Erythroblast (primary cell): ENCODE data around the gene USP17L29.
"Not testable (repeated sequence)": the region's sequence is repeated elsewhere in the genome, so short reads cannot be mapped to it uniquely, and the experiment has no call there.

Experiments
- GATA1 ChIP-seq: IDR thresholded peaks from 2 replicates; pipeline ENCODE4 v1.6.1; 2011; ENCODE audit warnings: low read depth, mild to moderate bottlenecking, control low read depth, low read length, moderate library complexity
- POLR2A ChIP-seq: IDR thresholded peaks from 2 replicates; pipeline ENCODE4 v1.6.1; 2011; ENCODE audit warnings: mild to moderate bottlenecking, low read length

DNA sequence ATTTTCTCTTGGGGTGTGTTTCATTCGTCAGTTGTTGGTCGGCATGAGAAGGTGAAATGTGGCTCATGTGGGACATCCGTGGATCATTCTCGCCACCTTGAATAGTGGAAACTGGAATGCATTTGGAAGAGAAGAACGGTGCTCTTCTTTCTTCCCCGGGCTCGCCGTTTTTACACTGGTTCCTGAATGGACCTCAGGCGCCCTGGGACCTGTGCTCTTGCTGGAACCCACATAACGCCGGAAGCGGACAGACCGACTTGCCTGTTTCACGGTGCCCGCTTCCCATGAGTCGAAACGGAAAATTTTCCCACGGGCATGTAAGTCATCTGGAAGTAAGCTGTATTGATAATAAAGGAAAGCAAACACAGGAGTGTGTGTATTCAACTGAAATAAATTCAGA lies 2.6 kb upstream of the USP17L29 start:
- not testable (repeated sequence) for TF ChIP-seq POLR2A, GATA1
